ENCODE results near the gene HBP1. TPM values are rescaled to one million over a fixed set of nuclear protein-coding genes. Genes with fewer than 3 reads are reported as not detected.
"Not testable (repeated sequence)": the region's sequence is repeated elsewhere in the genome, so short reads cannot be mapped to it uniquely, and the experiment has no call there.

Gene HBP1
- total and polyA plus RNA-seq, 2 experiments from 2014 or later: 47.7 to 84.7 TPM

GRCh38 chr7:107236862-107237261, 68.1 kb downstream of the HBP1 start:
- Histone ChIP-seq H3K36me3 (replicated peaks; ENCODE audit: insufficient read depth, low read depth) (no peaks in the 10 kb centered on the region), H3K9me3 (ENCODE audit: low read depth) (no peaks in the 10 kb centered on the region), H2AFZ (no peak overlapping the region), H3K27ac (no peak overlapping the region), H3K4me1 (ENCODE audit: insufficient read depth) (no peaks in the 10 kb centered on the region), H4K20me1 (ENCODE audit: insufficient read depth, poor library complexity, severe bottlenecking) (no peaks in the 10 kb centered on the region), H3K4me2 (no peak overlapping the region), H3K27me3 (no peaks in the 10 kb centered on the region), H3K4me3 (no peak overlapping the region), H3K79me2 (no peaks in the 10 kb centered on the region), H3K9me2 (replicated peaks; ENCODE audit: insufficient read depth) (no peaks in the 10 kb centered on the region)
- DNase-seq (ENCODE audit: low spot score): no peak
- no peak for TF ChIP-seq CTCF (IDR thresholded peaks at IDR 0.05; ENCODE audit: poor library complexity)

GRCh38 chr7:107237451-107237850, 68.6 kb downstream of the HBP1 start:
- H3K4me3 ChIP-seq: no peak overlapping the region
- no peaks in the 10 kb centered on the region for H3K9me3 ChIP-seq (ENCODE audit: low read depth)
- no peaks in the 10 kb centered on the region for H4K20me1 ChIP-seq (ENCODE audit: insufficient read depth, poor library complexity, severe bottlenecking)
- H3K9me2 ChIP-seq (replicated peaks; ENCODE audit: insufficient read depth): no peaks in the 10 kb centered on the region
- H3K79me2 ChIP-seq: no peaks in the 10 kb centered on the region
- H3K4me2 ChIP-seq: no peak overlapping the region
- no peaks in the 10 kb centered on the region for H3K27me3 ChIP-seq
- no peaks in the 10 kb centered on the region for H3K4me1 ChIP-seq (ENCODE audit: insufficient read depth)
- no peak overlapping the region for H3K27ac ChIP-seq
- no peak for DNase-seq (ENCODE audit: low spot score)
- no peaks in the 10 kb centered on the region for H3K36me3 ChIP-seq (replicated peaks; ENCODE audit: insufficient read depth, low read depth)
- WGBS (ENCODE audit: low lambda C conversion rate, missing lambda C conversion rate): 96% methylated on average over 4 of the region's 4 CpGs
- TF ChIP-seq EZH2 (IDR thresholded peaks at IDR 0.05; ENCODE audit: borderline replicate concordance): no peak
- no peak for TF ChIP-seq EZH2phosphoT487 (IDR thresholded peaks at IDR 0.05; ENCODE audit: low read depth, severe bottlenecking, unreplicated experiment)
- TF ChIP-seq CTCF (IDR thresholded peaks at IDR 0.05; ENCODE audit: poor library complexity): no peak
- H2AFZ ChIP-seq: no peak overlapping the region

GRCh38 chr7:107242267-107242666, 73.5 kb downstream of the HBP1 start:
- H3K27me3 ChIP-seq: no peaks in the 10 kb centered on the region
- H3K27ac ChIP-seq: no peak overlapping the region
- no peak for DNase-seq (ENCODE audit: low spot score)
- no peaks in the 10 kb centered on the region for H3K4me1 ChIP-seq (ENCODE audit: insufficient read depth)
- no peak overlapping the region for H2AFZ ChIP-seq
- no peaks in the 10 kb centered on the region for H3K9me3 ChIP-seq (ENCODE audit: low read depth)
- 98% methylated on average over 4 of the region's 4 CpGs for WGBS (ENCODE audit: low lambda C conversion rate, missing lambda C conversion rate)
- H3K79me2 ChIP-seq: no peaks in the 10 kb centered on the region
- TF ChIP-seq EZH2phosphoT487 (IDR thresholded peaks at IDR 0.05; ENCODE audit: low read depth, severe bottlenecking, unreplicated experiment): no peak
- no peak for TF ChIP-seq CTCF (IDR thresholded peaks at IDR 0.05; ENCODE audit: poor library complexity)
- no peak for TF ChIP-seq EZH2 (IDR thresholded peaks at IDR 0.05; ENCODE audit: borderline replicate concordance)
- no peak overlapping the region for H3K4me3 ChIP-seq
- no peaks in the 10 kb centered on the region for H3K9me2 ChIP-seq (replicated peaks; ENCODE audit: insufficient read depth)
- H3K36me3 ChIP-seq (replicated peaks; ENCODE audit: insufficient read depth, low read depth): no peaks in the 10 kb centered on the region
- no peak overlapping the region for H3K4me2 ChIP-seq
- no peaks in the 10 kb centered on the region for H4K20me1 ChIP-seq (ENCODE audit: insufficient read depth, poor library complexity, severe bottlenecking)

GRCh38 chr7:107244613-107245012, 75.8 kb downstream of the HBP1 start:
- WGBS (ENCODE audit: low lambda C conversion rate, missing lambda C conversion rate): 97% methylated on average over 2 of the region's 2 CpGs

GRCh38 chr7:107246836-107247235, 78.0 kb downstream of the HBP1 start:
- H4K20me1 ChIP-seq (ENCODE audit: insufficient read depth, poor library complexity, severe bottlenecking); H3K9me3 ChIP-seq (ENCODE audit: low read depth); H3K79me2 ChIP-seq; DNase-seq (ENCODE audit: low spot score); H3K4me3 ChIP-seq; H3K27me3 ChIP-seq; H3K27ac ChIP-seq; H2AFZ ChIP-seq; H3K9me2 ChIP-seq (replicated peaks; ENCODE audit: insufficient read depth); H3K4me1 ChIP-seq (ENCODE audit: insufficient read depth); H3K4me2 ChIP-seq; H3K36me3 ChIP-seq (replicated peaks; ENCODE audit: insufficient read depth, low read depth): not testable (repeated sequence)
- WGBS (ENCODE audit: low lambda C conversion rate, missing lambda C conversion rate): 98% methylated on average over 3 of the region's 3 CpGs

More at GRCh38 chr7:107244613-107245012, 75.8 kb downstream of the HBP1 start:
- H3K4me3 ChIP-seq: no peak overlapping the region
- no peaks in the 10 kb centered on the region for H3K9me3 ChIP-seq (ENCODE audit: low read depth)
- DNase-seq (ENCODE audit: low spot score): no peak
- H4K20me1 ChIP-seq (ENCODE audit: insufficient read depth, poor library complexity, severe bottlenecking): no peaks in the 10 kb centered on the region
- H3K36me3 ChIP-seq (replicated peaks; ENCODE audit: insufficient read depth, low read depth): no peaks in the 10 kb centered on the region
- no peaks in the 10 kb centered on the region for H3K4me1 ChIP-seq (ENCODE audit: insufficient read depth)
- no peak for TF ChIP-seq EZH2 (IDR thresholded peaks at IDR 0.05; ENCODE audit: borderline replicate concordance)
- H2AFZ ChIP-seq: no peak overlapping the region
- no peak overlapping the region for H3K27ac ChIP-seq
- H3K27me3 ChIP-seq: no peaks in the 10 kb centered on the region
- no peaks in the 10 kb centered on the region for H3K9me2 ChIP-seq (replicated peaks; ENCODE audit: insufficient read depth)
- H3K79me2 ChIP-seq: no peaks in the 10 kb centered on the region
- H3K4me2 ChIP-seq: no peak overlapping the region

Measured in hepatocyte (in vitro differentiated cells).